ENCODE results near the gene RNF217.

The RNF217 gene

GRCh38 chr6:125102891-125103290 is 140.7 kb downstream of the RNF217 start:
- Histone ChIP-seq H3K4me1 (peaks cover 0 to 34% (median 22%) of the 10 kb centered on the region in 10 experiments; a peak in 13 of 20 replicates), H3K9me3 (replicated peaks in 1 of 11) (peaks cover 0 to under 1% (median 0%) of the 10 kb centered on the region in 11 experiments; a peak in 4 of 22 replicates), H3K27me3 (no peaks in the 10 kb centered on the region), H3K36me3 (no peaks in the 10 kb centered on the region), H4K20me1 (no peaks in the 10 kb centered on the region), H3K9ac (no peak overlapping the region), H3K4me2 (no peak overlapping the region), H3K4me3 (no peak overlapping the region), H3K27ac (no peak overlapping the region)
- TF ChIP-seq Cebpa-rat (IDR thresholded peaks at IDR 0.05): no peak

- peaks cover 0 to 27% (median 19%) of the 10 kb centered on the region in 10 experiments; a peak in 12 of 20 replicates for H3K4me1 ChIP-seq
- H3K9ac ChIP-seq: no peak overlapping the region
- H3K27me3 ChIP-seq: no peaks in the 10 kb centered on the region
- TF ChIP-seq Cebpa-rat (IDR thresholded peaks at IDR 0.05): no peak
- no peak overlapping the region for H3K4me2 ChIP-seq
- H4K20me1 ChIP-seq: no peaks in the 10 kb centered on the region
- H3K4me3 ChIP-seq: no peak overlapping the region
- peaks cover 7 to 15% (median 11%) of the 10 kb centered on the region in 11 experiments; a peak in 20 of 22 replicates for H3K9me3 ChIP-seq (replicated peaks in 1 of 11)
- no peak overlapping the region for H3K27ac ChIP-seq
- H3K36me3 ChIP-seq: no peaks in the 10 kb centered on the region
Observed at GRCh38 chr6:125104425-125104824, 142.2 kb downstream of the RNF217 start.

DNA sequence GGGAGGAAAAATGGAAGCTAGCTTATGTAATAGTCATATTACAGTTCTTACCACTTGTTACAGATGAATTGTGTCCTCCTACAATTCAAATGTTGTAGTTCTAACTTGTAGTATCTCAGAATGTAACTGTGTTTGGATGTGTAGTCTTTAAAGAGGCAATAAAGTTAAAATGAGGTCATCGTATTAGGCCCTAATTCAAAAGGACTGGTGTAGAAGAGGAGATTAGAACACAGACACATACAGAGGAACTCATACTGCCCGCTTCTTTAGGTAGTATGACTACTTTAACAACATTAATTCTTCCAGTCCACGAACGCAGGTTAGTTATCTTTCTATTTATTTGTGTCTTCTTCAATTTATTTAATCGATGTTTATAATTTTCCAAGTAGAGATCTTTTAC is 144.8 kb downstream of the RNF217 start:
- Histone ChIP-seq H3K36me3 (peaks cover 0 to 4% (median 0%) of the 10 kb centered on the region in 11 experiments; a peak in 1 of 22 replicates), H3K9ac (no peak overlapping the region), H3K9me3 (replicated peaks in 1 of 11) (peaks cover 34 to 41% (median 37%) of the 10 kb centered on the region in 11 experiments), H3K4me3 (no peak overlapping the region), H3K27me3 (no peaks in the 10 kb centered on the region), H3K4me1 (peaks cover 0 to 5% (median 4%) of the 10 kb centered on the region in 10 experiments; a peak in 8 of 20 replicates), H3K4me2 (no peak overlapping the region), H3K27ac (no peak overlapping the region), H4K20me1 (no peaks in the 10 kb centered on the region)
- TF ChIP-seq Cebpa-rat (IDR thresholded peaks at IDR 0.05): no peak

DNA sequence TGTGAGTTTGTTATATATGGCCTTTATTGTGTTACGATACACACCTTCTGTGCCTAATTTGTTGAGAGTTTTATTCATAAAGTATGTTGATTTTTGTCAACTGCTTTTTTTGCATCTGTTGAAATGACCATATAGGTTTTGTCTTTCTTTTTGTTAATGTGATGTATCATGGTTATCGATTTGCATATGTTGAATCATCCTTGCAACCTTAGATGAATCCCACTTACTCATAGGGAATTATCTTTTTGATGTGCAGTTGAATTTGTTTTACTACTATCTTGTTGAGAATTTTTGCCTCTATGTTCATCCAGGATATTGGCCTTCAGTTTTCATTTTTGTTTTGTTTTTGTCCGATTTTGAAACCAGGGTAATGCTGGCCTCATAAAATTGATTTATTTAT is 145.7 kb downstream of the RNF217 start:
- peaks cover 0 to 4% (median 0%) of the 10 kb centered on the region in 11 experiments; a peak in 2 of 22 replicates for H3K36me3 ChIP-seq
- H3K4me1 ChIP-seq: no peaks in the 10 kb centered on the region
- H3K9me3 ChIP-seq (replicated peaks in 1 of 11): peaks cover 42 to 50% (median 46%) of the 10 kb centered on the region in 11 experiments
- TF ChIP-seq Cebpa-rat (IDR thresholded peaks at IDR 0.05): no peak
- no peaks in the 10 kb centered on the region for H3K27me3 ChIP-seq
- no peak overlapping the region for H3K4me3 ChIP-seq
- H3K9ac ChIP-seq: no peak overlapping the region
- H4K20me1 ChIP-seq: no peaks in the 10 kb centered on the region
- no peak overlapping the region for H3K27ac ChIP-seq
- no peak overlapping the region for H3K4me2 ChIP-seq

- H3K27ac ChIP-seq: no peak overlapping the region
- H3K36me3 ChIP-seq: peaks cover 0 to 4% (median 0%) of the 10 kb centered on the region in 11 experiments; a peak in 2 of 22 replicates
- H3K27me3 ChIP-seq: no peaks in the 10 kb centered on the region
- no peak overlapping the region for H3K4me3 ChIP-seq
- no peak for TF ChIP-seq Cebpa-rat (IDR thresholded peaks at IDR 0.05)
- H4K20me1 ChIP-seq: no peaks in the 10 kb centered on the region
- H3K4me1 ChIP-seq: no peaks in the 10 kb centered on the region
- H3K9ac ChIP-seq: no peak overlapping the region
- peaks cover 44 to 54% (median 49%) of the 10 kb centered on the region in 11 experiments for H3K9me3 ChIP-seq (replicated peaks in 1 of 11)
- H3K4me2 ChIP-seq: no peak overlapping the region
Observed at GRCh38 chr6:125110056-125110455, 147.8 kb downstream of the RNF217 start.

DNA sequence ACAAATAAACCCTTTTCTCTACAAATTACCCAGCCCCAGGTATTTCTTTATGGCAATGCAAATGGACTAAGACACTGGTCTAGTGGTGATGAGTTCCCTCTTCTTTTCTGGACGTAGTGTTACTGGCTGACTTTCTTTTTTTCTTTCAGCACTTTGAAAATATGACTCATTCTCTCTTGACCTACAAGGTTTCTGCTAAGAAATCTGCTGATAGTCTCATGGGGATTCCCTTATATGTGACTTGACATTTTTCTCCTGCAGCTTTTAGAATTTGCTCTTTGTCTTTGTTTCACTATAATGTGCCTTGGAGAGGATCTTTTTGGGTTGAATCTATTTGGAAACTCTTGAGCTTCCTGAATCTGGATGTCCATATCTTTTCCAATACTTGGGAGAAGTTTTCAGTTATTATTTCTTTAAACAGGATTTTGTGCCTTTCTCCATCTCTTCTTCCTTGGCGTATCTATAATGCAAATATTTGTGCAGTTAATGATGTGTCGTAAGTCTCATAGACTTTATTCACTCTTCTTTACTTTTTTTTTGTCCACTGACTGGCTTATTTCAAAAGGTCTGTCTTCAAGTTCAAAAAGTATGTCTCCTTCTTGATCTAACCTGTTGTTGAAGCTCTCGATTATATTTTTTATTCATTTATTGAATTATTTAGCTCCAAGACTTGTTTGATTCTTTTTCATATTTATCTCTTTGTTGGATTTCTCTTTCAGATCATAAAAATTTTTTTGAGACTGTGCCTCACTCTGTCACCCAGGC is 149.2 kb downstream of the RNF217 start:
- Histone ChIP-seq H3K27ac (no peak overlapping the region), H3K36me3 (peaks cover 0 to 4% (median 0%) of the 10 kb centered on the region in 11 experiments; a peak in 2 of 22 replicates), H3K4me3 (no peak overlapping the region; a peak in 1 of 20 replicates), H3K9me3 (replicated peaks in 1 of 11) (peaks cover 44 to 54% (median 49%) of the 10 kb centered on the region in 11 experiments), H3K4me1 (no peaks in the 10 kb centered on the region), H4K20me1 (no peaks in the 10 kb centered on the region), H3K9ac (no peak overlapping the region), H3K4me2 (no peak overlapping the region), H3K27me3 (no peaks in the 10 kb centered on the region)
- no peak for TF ChIP-seq Cebpa-rat (IDR thresholded peaks at IDR 0.05)

GRCh38 chr6:125112934-125113333 is 150.7 kb downstream of the RNF217 start:
- Histone ChIP-seq H3K27me3 (no peaks in the 10 kb centered on the region), H3K9me3 (replicated peaks in 1 of 11) (peaks cover 44 to 54% (median 49%) of the 10 kb centered on the region in 11 experiments), H4K20me1 (no peaks in the 10 kb centered on the region), H3K36me3 (peaks cover 0 to 4% (median 0%) of the 10 kb centered on the region in 11 experiments; a peak in 2 of 22 replicates), H3K4me2 (no peak overlapping the region), H3K4me3 (no peak overlapping the region), H3K4me1 (no peaks in the 10 kb centered on the region), H3K9ac (no peak overlapping the region), H3K27ac (no peak overlapping the region)
- no peak for TF ChIP-seq Cebpa-rat (IDR thresholded peaks at IDR 0.05)

- peaks cover 0 to 4% (median 0%) of the 10 kb centered on the region in 11 experiments; a peak in 2 of 22 replicates for H3K36me3 ChIP-seq
- H4K20me1 ChIP-seq: no peaks in the 10 kb centered on the region
- no peaks in the 10 kb centered on the region for H3K27me3 ChIP-seq
- H3K27ac ChIP-seq: no peak overlapping the region
- no peaks in the 10 kb centered on the region for H3K4me1 ChIP-seq
- no peak overlapping the region for H3K4me2 ChIP-seq
- H3K9me3 ChIP-seq (replicated peaks in 1 of 11): peaks cover 37 to 41% (median 39%) of the 10 kb centered on the region in 11 experiments
- TF ChIP-seq Cebpa-rat (IDR thresholded peaks at IDR 0.05): no peak
- H3K4me3 ChIP-seq: no peak overlapping the region
- no peak overlapping the region for H3K9ac ChIP-seq
Observed at GRCh38 chr6:125114248-125114858, 152.1 kb downstream of the RNF217 start.

DNA sequence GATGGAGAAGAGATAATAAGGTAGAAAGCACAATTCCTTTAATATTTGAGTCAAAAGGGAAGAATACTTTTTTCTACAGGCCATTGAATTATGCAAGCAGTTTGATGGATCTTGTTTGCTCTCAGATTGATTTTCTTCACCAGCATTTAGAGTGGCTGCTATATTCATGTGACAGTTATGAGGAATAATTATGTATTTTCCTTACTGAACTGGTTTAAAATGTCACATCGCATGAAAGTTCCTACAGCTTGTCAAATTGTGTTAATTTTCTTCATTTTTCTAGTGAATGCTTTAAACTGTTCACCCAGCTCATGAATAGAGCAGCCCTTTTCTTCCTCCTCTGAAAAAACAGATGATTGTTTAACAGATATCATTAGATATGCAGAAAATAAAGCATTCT is 153.9 kb downstream of the RNF217 start:
- no peak for TF ChIP-seq Cebpa-rat (IDR thresholded peaks at IDR 0.05)
- H3K4me1 ChIP-seq: no peaks in the 10 kb centered on the region
- no peak overlapping the region for H3K4me2 ChIP-seq
- no peak overlapping the region for H3K4me3 ChIP-seq
- H3K36me3 ChIP-seq: no peaks in the 10 kb centered on the region; a peak in 1 of 22 replicates
- peaks cover 19 to 23% (median 21%) of the 10 kb centered on the region in 11 experiments for H3K9me3 ChIP-seq (replicated peaks in 1 of 11)
- H3K27me3 ChIP-seq: no peaks in the 10 kb centered on the region
- H3K27ac ChIP-seq: no peak overlapping the region
- no peaks in the 10 kb centered on the region for H4K20me1 ChIP-seq
- no peak overlapping the region for H3K9ac ChIP-seq
